Keratinocyte (primary cell): ENCODE measurements around the gene MNX1. TPM values are rescaled to one million over a fixed set of nuclear protein-coding genes. Genes with fewer than 3 reads are reported as not detected.

Experiments used
- DNase-seq: peaks from one replicate; pipeline ENCODE4 v3.0.0-alpha.2; 2011; ENCODE audit warnings: low read depth, missing footprints, low spot score
- FAIRE-seq: peaks from 2 replicates; lab custom pipeline; 2011; peaks lifted over from hg19 to GRCh38; lab: Jason Lieb, UNC
- H2AFZ ChIP-seq: 2 replicates; pipeline ENCODE4 v1.6.0; 2012; ENCODE audit warnings: low read length, control low read depth, inconsistent platforms; ENCODE audit not compliant: control insufficient read depth
- H3K27ac ChIP-seq: 2 replicates; pipeline ENCODE4 v1.5.1; 2011; ENCODE audit warnings: low read length; ENCODE audit not compliant: control insufficient read depth, insufficient read depth
- H3K27me3 ChIP-seq: 3 replicates; pipeline ENCODE4 v1.6.0; 2011; ENCODE audit warnings: low read length; ENCODE audit not compliant: control insufficient read depth, insufficient read depth; ENCODE audit errors: extremely low read depth
- H3K36me3 ChIP-seq, 2 experiments: 2 replicates in 1 of 2; 3 replicates in 1 of 2; pipeline ENCODE4 v1.5.1; 2011; ENCODE audit warnings: low read length in 2 of 2, mild to moderate bottlenecking in 1 of 2; ENCODE audit not compliant: control insufficient read depth in 2 of 2, insufficient read depth in 2 of 2; ENCODE audit errors: extremely low read depth in 1 of 2
- H3K4me1 ChIP-seq: 3 replicates; pipeline ENCODE4 v1.5.1; 2011; ENCODE audit warnings: low read length; ENCODE audit not compliant: control insufficient read depth, insufficient read depth; ENCODE audit errors: extremely low read depth
- H3K4me2 ChIP-seq: 3 replicates; pipeline ENCODE4 v1.6.0; 2011; ENCODE audit warnings: low read depth, low read length; ENCODE audit not compliant: control insufficient read depth, insufficient read depth; ENCODE audit errors: extremely low read depth
- H3K4me3 ChIP-seq, 3 experiments: fragments of 200-600 bp in 1 of 3; sonication (generic) in 1 of 3; 2 replicates in 2 of 3; 3 replicates in 1 of 3; pipeline ENCODE4 v1.5.1; 2011 to 2016; ENCODE audit warnings: low read length in 3 of 3, mild to moderate bottlenecking in 3 of 3, control low read depth in 2 of 3, inconsistent platforms in 1 of 3, low read depth in 1 of 3, mixed read lengths in 1 of 3, mixed run types in 1 of 3, moderate library complexity in 1 of 3; ENCODE audit not compliant: control insufficient read depth in 2 of 3, insufficient read depth in 2 of 3; ENCODE audit errors: extremely low read depth in 1 of 3
- H3K79me2 ChIP-seq: 2 replicates; pipeline ENCODE4 v1.6.0; 2012; ENCODE audit warnings: low read length; ENCODE audit not compliant: control insufficient read depth, insufficient read depth
- H3K9ac ChIP-seq: 3 replicates; pipeline ENCODE4 v1.6.0; 2011; ENCODE audit warnings: low read length; ENCODE audit not compliant: control insufficient read depth, insufficient read depth; ENCODE audit errors: extremely low read depth
- H3K9me1 ChIP-seq: 3 replicates; pipeline ENCODE4 v1.6.0; 2011; ENCODE audit warnings: low read length; ENCODE audit not compliant: control insufficient read depth, insufficient read depth; ENCODE audit errors: extremely low read depth
- H3K9me3 ChIP-seq: 2 replicates; pipeline ENCODE4 v1.5.1; 2012; ENCODE audit warnings: low read depth, low read length; ENCODE audit not compliant: control insufficient read depth
- H4K20me1 ChIP-seq: 3 replicates; pipeline ENCODE4 v1.6.0; 2011; ENCODE audit warnings: low read length; ENCODE audit not compliant: control insufficient read depth, insufficient read depth; ENCODE audit errors: extremely low read depth
- CTCF ChIP-seq, 3 experiments: IDR thresholded peaks in 1 of 3; conservative IDR thresholded peaks in 1 of 3; optimal IDR thresholded peaks in 1 of 3; 2 replicates in 2 of 3; 3 replicates in 1 of 3; pipeline versions ENCODE3 to v1.5.1; 2011; ENCODE audit warnings: low read length in 3 of 3, mild to moderate bottlenecking in 3 of 3, moderate library complexity in 2 of 3, control low read depth in 1 of 3, inconsistent platforms in 1 of 3; ENCODE audit not compliant: insufficient read depth in 2 of 3; ENCODE audit errors: extremely low read depth in 1 of 3
- EZH2 ChIP-seq: IDR thresholded peaks from one replicate; pipeline ENCODE4 v1.6.1; 2012; ENCODE audit warnings: inconsistent platforms, mild to moderate bottlenecking, low read length, moderate library complexity
- dilution Hi-C: fragments of 300-500 bp; cut with MboI; formaldehyde crosslinking; loops from one replicate; pipeline ENCODE4 v1.7.0; 2020; ENCODE audit warnings: low sequenced_read_pairs; ENCODE audit not compliant: extremely low pct_ligation_motif_present
- polyA plus RNA-seq, 5 experiments: library from polyadenylated mRNA; depleted of rRNA in 3 of 5; stranded (reverse) in 3 of 5; stranded (forward) in 1 of 5; unstranded in 1 of 5; fragments of >200 nt; gene quantifications; 1 replicate in 1 of 5; 2 replicates in 3 of 5; 3 replicates in 1 of 5; pipeline versions ENCODE4 v1.2.1 to v1.2.3, GENCODE V29; 2011 to 2012; ENCODE audit warnings: missing spikeins in 2 of 5, low read depth in 1 of 5, low replicate concordance in 1 of 5

Gene MNX1
- polyA plus RNA-seq, 1 donor (not counting 4 experiments of a cell fraction or from before 2014, with no cell fraction given): not detected

GRCh38 chr7:157009778-157010587 is 480 bp downstream of the MNX1 start:
- FAIRE-seq (no peak), DNase-seq (no peak)
- Histone ChIP-seq H3K9me1 (no peaks in the 10 kb centered on the region), H3K27me3 (peaks cover 89% of the 10 kb centered on the region), H3K4me1 (peaks cover 8% of the 10 kb centered on the region), H3K36me3 (no peaks in the 10 kb centered on the region), H4K20me1 (no peaks in the 10 kb centered on the region), H3K27ac (no peak overlapping the region), H3K9me3 (no peaks in the 10 kb centered on the region), H3K4me3 (peak overlapping the region; percentile 56 to 68 (median 56)), H2AFZ (peak overlapping the region; percentile 22), H3K9ac (no peak overlapping the region), H3K4me2 (peak overlapping the region; percentile 79), H3K79me2 (no peaks in the 10 kb centered on the region)
- dilution Hi-C loops: no loop called here
- no peak for TF ChIP-seq CTCF (optimal IDR thresholded peaks at IDR 0.05 in 1 of 3, IDR thresholded peaks at IDR 0.05 in 1 of 3, conservative IDR thresholded peaks at IDR 0.05 in 1 of 3; ENCODE audit: extremely low read depth in 1 of 3, insufficient read depth in 2 of 3, low read length in 3 of 3)
- no peak for TF ChIP-seq EZH2

GRCh38 chr7:157009170-157009777 is 1.2 kb downstream of the MNX1 start:
- Histone ChIP-seq H3K9ac (no peak overlapping the region), H3K4me1 (peaks cover 12% of the 10 kb centered on the region)

More at GRCh38 chr7:157009170-157009777, 1.2 kb downstream of the MNX1 start:
- Histone ChIP-seq H3K9me3 (no peaks in the 10 kb centered on the region), H3K4me2 (peak overlapping the region; percentile 19), H3K4me3 (peak overlapping the region in 1 of 3 experiments; percentile 3), H3K27me3 (peaks cover 89% of the 10 kb centered on the region), H4K20me1 (no peaks in the 10 kb centered on the region), H3K79me2 (no peaks in the 10 kb centered on the region), H3K27ac (no peak overlapping the region), H3K9me1 (no peaks in the 10 kb centered on the region), H2AFZ (no peak overlapping the region), H3K36me3 (no peaks in the 10 kb centered on the region)
- dilution Hi-C loops: no loop called here
- DNase-seq (no peak), FAIRE-seq (no peak)
- TF ChIP-seq EZH2 (peak; percentile 94), CTCF (optimal IDR thresholded peaks at IDR 0.05 in 1 of 3, IDR thresholded peaks at IDR 0.05 in 1 of 3, conservative IDR thresholded peaks at IDR 0.05 in 1 of 3; ENCODE audit: extremely low read depth in 1 of 3, insufficient read depth in 2 of 3, low read length in 3 of 3) (no peak)
